HEK293 (cell line): ENCODE measurements around the gene GJE1.

Source experiments
- ZBTB1 ChIP-seq: fragments of 450-650 bp; formaldehyde crosslinking; IDR thresholded peaks from 2 replicates; pipeline ENCODE4 v1.5.1; 2016; ENCODE audit warnings: missing biosample characterization, missing genetic modification characterization
- ZNF16 ChIP-seq: fragments of 450-650 bp; formaldehyde crosslinking; IDR thresholded peaks from 2 replicates; pipeline ENCODE4 v1.5.1; 2016; ENCODE audit warnings: low read depth, missing biosample characterization, missing genetic modification characterization
- TF ChIP-seq, protein P1 (sequence below): fragments of 450-650 bp; formaldehyde crosslinking; IDR thresholded peaks from 2 replicates; pipeline ENCODE4 v1.5.1; 2016; ENCODE audit warnings: missing biosample characterization, missing genetic modification characterization
- TF ChIP-seq, protein P2 (sequence below): fragments of 450-650 bp; formaldehyde crosslinking; IDR thresholded peaks from 2 replicates; pipeline ENCODE4 v1.5.1; 2016; ENCODE audit warnings: missing biosample characterization, missing genetic modification characterization
- TF ChIP-seq, protein P3 (sequence below): fragments of 450-650 bp; formaldehyde crosslinking; IDR thresholded peaks from 2 replicates; pipeline ENCODE4 v1.5.1; 2017; ENCODE audit warnings: missing biosample characterization, missing genetic modification characterization
- TF ChIP-seq, protein P4 (sequence below): fragments of 450-650 bp; formaldehyde crosslinking; IDR thresholded peaks from 2 replicates; pipeline ENCODE4 v1.5.1; 2016; ENCODE audit warnings: missing biosample characterization, missing genetic modification characterization
- TF ChIP-seq, protein P5 (sequence below): fragments of 450-650 bp; IDR thresholded peaks from 2 replicates; pipeline ENCODE4 v1.5.1; 2018; ENCODE audit warnings: missing biosample characterization, mild to moderate bottlenecking, missing genetic modification characterization

DNA sequence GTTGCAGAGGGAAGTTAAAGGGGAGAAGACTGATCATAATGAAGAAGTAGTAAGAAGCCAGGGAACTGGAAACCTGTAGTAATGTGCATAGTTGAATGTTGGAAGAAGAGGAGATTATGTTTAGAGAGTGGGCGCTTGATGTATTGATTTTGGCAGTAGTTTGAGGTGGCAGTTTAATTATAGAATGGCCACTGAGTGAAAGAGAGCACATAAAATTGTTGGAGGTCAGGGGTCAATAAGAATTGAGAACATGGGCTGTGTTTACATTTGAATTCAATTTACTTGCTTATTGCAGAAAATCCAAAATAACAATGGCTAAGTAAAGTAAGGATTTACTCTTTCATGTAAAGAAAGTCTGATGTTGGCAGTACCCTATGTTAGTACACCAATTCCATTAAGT is 30.1 kb downstream of the GJE1 start:
- TF ChIP-seq, protein P1, sequence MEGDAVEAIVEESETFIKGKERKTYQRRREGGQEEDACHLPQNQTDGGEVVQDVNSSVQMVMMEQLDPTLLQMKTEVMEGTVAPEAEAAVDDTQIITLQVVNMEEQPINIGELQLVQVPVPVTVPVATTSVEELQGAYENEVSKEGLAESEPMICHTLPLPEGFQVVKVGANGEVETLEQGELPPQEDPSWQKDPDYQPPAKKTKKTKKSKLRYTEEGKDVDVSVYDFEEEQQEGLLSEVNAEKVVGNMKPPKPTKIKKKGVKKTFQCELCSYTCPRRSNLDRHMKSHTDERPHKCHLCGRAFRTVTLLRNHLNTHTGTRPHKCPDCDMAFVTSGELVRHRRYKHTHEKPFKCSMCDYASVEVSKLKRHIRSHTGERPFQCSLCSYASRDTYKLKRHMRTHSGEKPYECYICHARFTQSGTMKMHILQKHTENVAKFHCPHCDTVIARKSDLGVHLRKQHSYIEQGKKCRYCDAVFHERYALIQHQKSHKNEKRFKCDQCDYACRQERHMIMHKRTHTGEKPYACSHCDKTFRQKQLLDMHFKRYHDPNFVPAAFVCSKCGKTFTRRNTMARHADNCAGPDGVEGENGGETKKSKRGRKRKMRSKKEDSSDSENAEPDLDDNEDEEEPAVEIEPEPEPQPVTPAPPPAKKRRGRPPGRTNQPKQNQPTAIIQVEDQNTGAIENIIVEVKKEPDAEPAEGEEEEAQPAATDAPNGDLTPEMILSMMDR (tag by site-specific recombination) = no peak
- TF ChIP-seq ZNF16 (tag by site-specific recombination) (no peak), ZBTB1 (tag by site-specific recombination) (no peak)
- TF ChIP-seq, protein P2, sequence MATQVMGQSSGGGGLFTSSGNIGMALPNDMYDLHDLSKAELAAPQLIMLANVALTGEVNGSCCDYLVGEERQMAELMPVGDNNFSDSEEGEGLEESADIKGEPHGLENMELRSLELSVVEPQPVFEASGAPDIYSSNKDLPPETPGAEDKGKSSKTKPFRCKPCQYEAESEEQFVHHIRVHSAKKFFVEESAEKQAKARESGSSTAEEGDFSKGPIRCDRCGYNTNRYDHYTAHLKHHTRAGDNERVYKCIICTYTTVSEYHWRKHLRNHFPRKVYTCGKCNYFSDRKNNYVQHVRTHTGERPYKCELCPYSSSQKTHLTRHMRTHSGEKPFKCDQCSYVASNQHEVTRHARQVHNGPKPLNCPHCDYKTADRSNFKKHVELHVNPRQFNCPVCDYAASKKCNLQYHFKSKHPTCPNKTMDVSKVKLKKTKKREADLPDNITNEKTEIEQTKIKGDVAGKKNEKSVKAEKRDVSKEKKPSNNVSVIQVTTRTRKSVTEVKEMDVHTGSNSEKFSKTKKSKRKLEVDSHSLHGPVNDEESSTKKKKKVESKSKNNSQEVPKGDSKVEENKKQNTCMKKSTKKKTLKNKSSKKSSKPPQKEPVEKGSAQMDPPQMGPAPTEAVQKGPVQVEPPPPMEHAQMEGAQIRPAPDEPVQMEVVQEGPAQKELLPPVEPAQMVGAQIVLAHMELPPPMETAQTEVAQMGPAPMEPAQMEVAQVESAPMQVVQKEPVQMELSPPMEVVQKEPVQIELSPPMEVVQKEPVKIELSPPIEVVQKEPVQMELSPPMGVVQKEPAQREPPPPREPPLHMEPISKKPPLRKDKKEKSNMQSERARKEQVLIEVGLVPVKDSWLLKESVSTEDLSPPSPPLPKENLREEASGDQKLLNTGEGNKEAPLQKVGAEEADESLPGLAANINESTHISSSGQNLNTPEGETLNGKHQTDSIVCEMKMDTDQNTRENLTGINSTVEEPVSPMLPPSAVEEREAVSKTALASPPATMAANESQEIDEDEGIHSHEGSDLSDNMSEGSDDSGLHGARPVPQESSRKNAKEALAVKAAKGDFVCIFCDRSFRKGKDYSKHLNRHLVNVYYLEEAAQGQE (tag by site-specific recombination) = no peak
- TF ChIP-seq, protein P3, sequence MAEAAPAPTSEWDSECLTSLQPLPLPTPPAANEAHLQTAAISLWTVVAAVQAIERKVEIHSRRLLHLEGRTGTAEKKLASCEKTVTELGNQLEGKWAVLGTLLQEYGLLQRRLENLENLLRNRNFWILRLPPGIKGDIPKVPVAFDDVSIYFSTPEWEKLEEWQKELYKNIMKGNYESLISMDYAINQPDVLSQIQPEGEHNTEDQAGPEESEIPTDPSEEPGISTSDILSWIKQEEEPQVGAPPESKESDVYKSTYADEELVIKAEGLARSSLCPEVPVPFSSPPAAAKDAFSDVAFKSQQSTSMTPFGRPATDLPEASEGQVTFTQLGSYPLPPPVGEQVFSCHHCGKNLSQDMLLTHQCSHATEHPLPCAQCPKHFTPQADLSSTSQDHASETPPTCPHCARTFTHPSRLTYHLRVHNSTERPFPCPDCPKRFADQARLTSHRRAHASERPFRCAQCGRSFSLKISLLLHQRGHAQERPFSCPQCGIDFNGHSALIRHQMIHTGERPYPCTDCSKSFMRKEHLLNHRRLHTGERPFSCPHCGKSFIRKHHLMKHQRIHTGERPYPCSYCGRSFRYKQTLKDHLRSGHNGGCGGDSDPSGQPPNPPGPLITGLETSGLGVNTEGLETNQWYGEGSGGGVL (tag by site-specific recombination) = no peak
- TF ChIP-seq, protein P4, sequence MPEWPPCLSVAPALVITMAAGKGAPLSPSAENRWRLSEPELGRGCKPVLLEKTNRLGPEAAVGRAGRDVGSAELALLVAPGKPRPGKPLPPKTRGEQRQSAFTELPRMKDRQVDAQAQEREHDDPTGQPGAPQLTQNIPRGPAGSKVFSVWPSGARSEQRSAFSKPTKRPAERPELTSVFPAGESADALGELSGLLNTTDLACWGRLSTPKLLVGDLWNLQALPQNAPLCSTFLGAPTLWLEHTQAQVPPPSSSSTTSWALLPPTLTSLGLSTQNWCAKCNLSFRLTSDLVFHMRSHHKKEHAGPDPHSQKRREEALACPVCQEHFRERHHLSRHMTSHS (tag by site-specific recombination) = no peak
- TF ChIP-seq, protein P5, sequence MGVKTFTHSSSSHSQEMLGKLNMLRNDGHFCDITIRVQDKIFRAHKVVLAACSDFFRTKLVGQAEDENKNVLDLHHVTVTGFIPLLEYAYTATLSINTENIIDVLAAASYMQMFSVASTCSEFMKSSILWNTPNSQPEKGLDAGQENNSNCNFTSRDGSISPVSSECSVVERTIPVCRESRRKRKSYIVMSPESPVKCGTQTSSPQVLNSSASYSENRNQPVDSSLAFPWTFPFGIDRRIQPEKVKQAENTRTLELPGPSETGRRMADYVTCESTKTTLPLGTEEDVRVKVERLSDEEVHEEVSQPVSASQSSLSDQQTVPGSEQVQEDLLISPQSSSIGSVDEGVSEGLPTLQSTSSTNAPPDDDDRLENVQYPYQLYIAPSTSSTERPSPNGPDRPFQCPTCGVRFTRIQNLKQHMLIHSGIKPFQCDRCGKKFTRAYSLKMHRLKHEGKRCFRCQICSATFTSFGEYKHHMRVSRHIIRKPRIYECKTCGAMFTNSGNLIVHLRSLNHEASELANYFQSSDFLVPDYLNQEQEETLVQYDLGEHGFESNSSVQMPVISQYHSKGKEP = no peak
